KMS-11 (cell line): ENCODE data around the gene MTG1.

Experiments
- H2AFZ ChIP-seq: fragments of 200-600 bp; sonication (generic); 2 replicates; pipeline ENCODE4 v1.6.1; 2016; ENCODE audit warnings: antibody characterized with exemption, mixed run types, low read depth
- H3K27ac ChIP-seq: fragments of 200-600 bp; sonication (generic); 2 replicates; pipeline ENCODE4 v1.6.1; 2016; ENCODE audit warnings: mild to moderate bottlenecking, mixed run types
- H3K27me3 ChIP-seq: fragments of 200-600 bp; sonication (generic); 2 replicates; pipeline ENCODE4 v1.6.1; 2017; ENCODE audit warnings: mild to moderate bottlenecking, low read depth, mixed run types, moderate library complexity; ENCODE audit not compliant: insufficient read depth
- H3K36me3 ChIP-seq: fragments of 200-600 bp; sonication (generic); 2 replicates; pipeline ENCODE4 v1.6.1; 2017; ENCODE audit warnings: mild to moderate bottlenecking, mixed run types; ENCODE audit not compliant: insufficient read depth
- H3K4me1 ChIP-seq: fragments of 200-600 bp; sonication (generic); 2 replicates; pipeline ENCODE4 v1.6.1; 2016; ENCODE audit warnings: mild to moderate bottlenecking, low read depth, mixed run types; ENCODE audit not compliant: poor library complexity, severe bottlenecking
- H3K4me2 ChIP-seq: fragments of 200-600 bp; sonication (generic); 2 replicates; pipeline ENCODE4 v1.7.0; 2016; ENCODE audit warnings: mild to moderate bottlenecking, mixed run types
- H3K4me3 ChIP-seq: fragments of 200-600 bp; sonication (generic); IDR thresholded peaks from 2 replicates; pipeline ENCODE4 v1.6.1; 2017; ENCODE audit warnings: low read depth, low read length, mixed read lengths; ENCODE audit not compliant: insufficient read depth
- H3K79me2 ChIP-seq: fragments of 200-600 bp; sonication (generic); 2 replicates; pipeline ENCODE4 v1.6.1; 2016; ENCODE audit warnings: low read depth, mixed run types; ENCODE audit not compliant: insufficient read depth
- H3K9ac ChIP-seq: fragments of 200-600 bp; sonication (generic); 2 replicates; pipeline ENCODE4 v1.6.1; 2016; ENCODE audit warnings: mild to moderate bottlenecking, mixed run types
- H4K20me1 ChIP-seq: fragments of 200-600 bp; sonication (generic); 2 replicates; pipeline ENCODE4 v1.6.1; 2016; ENCODE audit warnings: mild to moderate bottlenecking, mixed run types; ENCODE audit not compliant: insufficient read depth
- TF ChIP-seq, protein P1 (sequence below): fragments of 200-600 bp; sonication (generic); conservative IDR thresholded peaks from 2 replicates; pipeline ENCODE4 v1.6.1; 2017; ENCODE audit warnings: low read depth, mild to moderate bottlenecking, antibody characterized with exemption, low read length, moderate library complexity, mixed read lengths

MTG1 gene

GRCh38 chr10:133355266-133355665 lies 38.7 kb upstream of the MTG1 start:
- no peaks in the 10 kb centered on the region for H3K4me1 ChIP-seq
- H3K79me2 ChIP-seq = no peaks in the 10 kb centered on the region
- no peaks in the 10 kb centered on the region for H3K36me3 ChIP-seq
- H3K27me3 ChIP-seq = no peaks in the 10 kb centered on the region
- H3K4me2 ChIP-seq = no peak overlapping the region
- no peak overlapping the region for H2AFZ ChIP-seq
- H3K4me3 ChIP-seq = no peak overlapping the region
- TF ChIP-seq, protein P1, sequence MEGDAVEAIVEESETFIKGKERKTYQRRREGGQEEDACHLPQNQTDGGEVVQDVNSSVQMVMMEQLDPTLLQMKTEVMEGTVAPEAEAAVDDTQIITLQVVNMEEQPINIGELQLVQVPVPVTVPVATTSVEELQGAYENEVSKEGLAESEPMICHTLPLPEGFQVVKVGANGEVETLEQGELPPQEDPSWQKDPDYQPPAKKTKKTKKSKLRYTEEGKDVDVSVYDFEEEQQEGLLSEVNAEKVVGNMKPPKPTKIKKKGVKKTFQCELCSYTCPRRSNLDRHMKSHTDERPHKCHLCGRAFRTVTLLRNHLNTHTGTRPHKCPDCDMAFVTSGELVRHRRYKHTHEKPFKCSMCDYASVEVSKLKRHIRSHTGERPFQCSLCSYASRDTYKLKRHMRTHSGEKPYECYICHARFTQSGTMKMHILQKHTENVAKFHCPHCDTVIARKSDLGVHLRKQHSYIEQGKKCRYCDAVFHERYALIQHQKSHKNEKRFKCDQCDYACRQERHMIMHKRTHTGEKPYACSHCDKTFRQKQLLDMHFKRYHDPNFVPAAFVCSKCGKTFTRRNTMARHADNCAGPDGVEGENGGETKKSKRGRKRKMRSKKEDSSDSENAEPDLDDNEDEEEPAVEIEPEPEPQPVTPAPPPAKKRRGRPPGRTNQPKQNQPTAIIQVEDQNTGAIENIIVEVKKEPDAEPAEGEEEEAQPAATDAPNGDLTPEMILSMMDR = no peak
- no peak overlapping the region for H3K9ac ChIP-seq
- no peak overlapping the region for H3K27ac ChIP-seq
- no peaks in the 10 kb centered on the region for H4K20me1 ChIP-seq

DNA sequence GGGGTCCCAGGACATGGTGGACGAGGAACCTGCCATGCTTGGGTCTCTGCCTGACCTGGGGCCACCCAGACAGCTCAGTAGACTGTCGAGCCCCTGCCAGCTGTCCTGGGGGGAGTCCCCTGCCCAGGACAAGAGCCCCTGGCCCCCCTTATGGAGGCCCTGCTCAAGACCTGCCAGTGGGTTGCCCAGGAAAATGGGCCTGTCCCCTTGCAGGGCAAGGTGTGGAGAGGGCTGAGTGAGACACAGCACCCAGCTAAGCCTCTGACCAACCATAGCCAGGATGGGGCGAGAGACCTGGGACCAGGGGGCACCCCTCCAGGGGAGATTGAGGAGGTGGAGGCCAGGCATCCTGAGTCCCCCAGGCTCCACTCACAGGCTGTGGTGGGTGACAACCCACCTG lies 38.0 kb upstream of the MTG1 start:
- Histone ChIP-seq H3K4me2 (no peak overlapping the region), H3K36me3 (no peaks in the 10 kb centered on the region), H3K9ac (no peak overlapping the region), H3K79me2 (no peaks in the 10 kb centered on the region), H3K27me3 (no peaks in the 10 kb centered on the region), H3K4me3 (no peak overlapping the region), H3K27ac (no peak overlapping the region), H4K20me1 (no peaks in the 10 kb centered on the region), H3K4me1 (no peaks in the 10 kb centered on the region), H2AFZ (no peak overlapping the region)
- TF ChIP-seq, protein P1 = no peak

DNA sequence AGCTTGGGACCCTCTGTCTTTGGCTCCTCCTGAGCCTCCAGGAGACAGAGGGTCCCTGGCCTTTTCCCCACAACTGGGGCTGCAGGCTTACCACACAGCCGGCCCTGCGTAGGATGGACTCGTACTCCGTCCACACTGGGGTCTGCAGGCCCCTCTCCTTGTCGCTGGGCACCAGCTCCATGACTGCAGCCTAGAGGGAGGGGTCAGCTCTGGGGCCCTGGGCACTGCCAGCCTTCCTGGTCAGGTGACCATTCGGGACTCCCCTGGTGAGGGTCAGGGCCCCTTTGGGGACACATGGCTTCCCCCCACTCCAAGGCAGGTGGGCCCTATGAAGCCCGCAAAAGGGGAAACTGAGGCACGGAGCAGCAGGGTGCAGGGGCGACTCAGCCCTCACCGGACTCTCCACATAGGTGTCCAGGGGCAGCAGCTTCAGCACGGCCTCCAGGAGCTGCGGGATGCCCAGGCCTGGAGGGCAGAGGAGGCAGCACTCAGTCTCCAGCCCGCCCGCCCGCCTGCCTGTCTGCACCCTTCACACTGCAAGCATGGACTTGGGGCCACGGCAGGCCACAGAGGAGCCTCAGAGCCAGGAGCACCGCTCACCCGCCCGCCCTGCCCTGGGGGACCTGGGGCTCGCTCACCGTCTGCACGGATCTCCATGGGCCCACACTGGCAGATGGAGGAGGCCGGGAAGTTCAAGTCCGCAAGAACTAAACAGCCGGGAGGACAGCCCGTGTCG lies 37.2 kb upstream of the MTG1 start:
- Histone ChIP-seq H3K27me3 (no peaks in the 10 kb centered on the region), H3K27ac (no peak overlapping the region), H3K9ac (peak overlapping the region; percentile 77), H3K4me1 (no peaks in the 10 kb centered on the region), H3K4me3 (no peak overlapping the region), H3K36me3 (no peaks in the 10 kb centered on the region), H2AFZ (peak overlapping the region; percentile 81), H3K4me2 (peak overlapping the region; percentile 76), H3K79me2 (no peaks in the 10 kb centered on the region), H4K20me1 (no peaks in the 10 kb centered on the region)
- TF ChIP-seq, protein P1 = no peak

DNA sequence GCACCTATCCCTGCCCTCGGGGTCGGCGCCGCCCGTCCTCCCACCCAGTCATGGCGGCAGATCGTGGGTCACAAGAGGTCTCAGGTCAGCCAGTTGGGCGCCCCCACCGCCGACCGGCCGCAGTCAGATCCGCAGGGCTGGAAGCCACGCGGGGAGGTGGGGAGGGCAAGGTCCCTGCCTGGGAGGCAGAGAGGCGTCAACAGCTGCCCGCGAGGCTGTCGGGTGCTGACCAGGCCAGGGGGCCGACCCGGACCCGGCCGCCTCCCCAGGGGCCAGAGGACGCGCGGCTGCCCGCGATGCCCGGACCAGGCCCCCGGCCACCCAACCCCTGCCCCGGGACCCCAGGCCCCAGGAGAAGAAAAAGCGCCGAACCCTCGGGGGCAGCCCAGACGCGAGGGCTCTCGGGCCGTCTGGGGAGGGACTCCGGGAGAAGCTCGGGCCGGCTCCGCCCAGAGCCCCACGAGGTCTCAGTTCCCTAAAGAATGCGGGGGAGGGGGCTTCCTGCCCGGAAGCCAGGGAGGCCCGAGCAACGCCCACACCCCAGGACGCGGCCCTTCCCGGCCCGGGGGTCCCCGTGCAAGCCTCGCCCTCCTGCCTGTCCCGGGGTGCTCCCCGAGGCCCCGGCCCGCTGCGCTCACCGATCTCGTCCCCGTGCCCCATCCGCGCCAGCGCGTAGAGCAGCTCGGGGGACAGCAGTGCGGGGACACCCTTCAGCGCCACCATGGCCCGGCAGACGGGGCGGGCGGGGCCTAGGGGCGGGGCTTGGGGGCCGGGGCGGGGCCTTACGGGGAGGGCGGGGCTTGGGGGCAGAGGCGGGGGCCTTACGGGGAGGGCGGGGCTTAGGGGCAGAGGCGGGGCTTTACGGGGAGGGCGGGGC lies 36.4 kb upstream of the MTG1 start, which contains the start of gene FUOM:
Gene FUOM (minus strand): TSS at position 735 of the 877 bp plus-strand sequence. CDS start 12 bp downstream, at position 723.
- Histone ChIP-seq H3K79me2 (no peaks in the 10 kb centered on the region), H3K9ac (peak within 1 kb of the TSS; percentile 77), H2AFZ (peak within 1 kb of the TSS; percentile 81), H3K4me2 (peak within 1 kb of the TSS; percentile 76), H3K36me3 (no peaks in the 10 kb centered on the region), H3K27me3 (no peaks in the 10 kb centered on the region), H3K27ac (0 out of 2 replicates have a peak within 1 kb of the TSS, but pooled peaks have one; percentile 26), H3K4me3 (no peak within 1 kb of the TSS), H4K20me1 (no peaks in the 10 kb centered on the region), H3K4me1 (no peaks in the 10 kb centered on the region)
- TF ChIP-seq, protein P1 = no peak
